HG02798 (cell line): ENCODE results near the gene AKR1C1.
"Not testable (repeated sequence)": the region's sequence is repeated elsewhere in the genome, so short reads cannot be mapped to it uniquely, and the experiment has no call there.

Source experiments
- ATAC-seq: cut with Tn5 transposase; IDR thresholded peaks from one replicate; pipeline ENCODE4 v1.9.1; 2021; ENCODE audit warnings: mild to moderate bottlenecking; ENCODE audit not compliant: unreplicated experiment, poor library complexity

AKR1C1 gene

DNA sequence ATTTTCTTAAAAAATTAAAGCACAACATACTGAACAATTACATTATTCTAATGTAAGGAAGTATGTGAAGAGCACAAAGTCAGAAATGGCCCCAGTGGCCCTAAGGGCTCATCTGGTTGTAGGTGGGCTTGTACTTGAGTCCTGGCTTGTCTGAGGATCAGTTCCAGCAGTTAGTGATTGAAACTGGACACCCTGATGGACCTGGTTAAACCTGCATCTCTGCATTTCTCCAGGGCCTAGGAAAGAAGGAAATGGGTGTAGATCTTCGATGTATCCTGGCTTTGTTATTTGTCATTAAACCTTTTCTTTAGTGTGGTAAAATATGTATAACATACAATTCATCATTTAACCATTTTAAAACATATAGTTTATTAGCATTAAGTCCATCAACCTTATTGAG is 50.2 kb downstream of the AKR1C1 start:
- ATAC-seq = no peak

DNA sequence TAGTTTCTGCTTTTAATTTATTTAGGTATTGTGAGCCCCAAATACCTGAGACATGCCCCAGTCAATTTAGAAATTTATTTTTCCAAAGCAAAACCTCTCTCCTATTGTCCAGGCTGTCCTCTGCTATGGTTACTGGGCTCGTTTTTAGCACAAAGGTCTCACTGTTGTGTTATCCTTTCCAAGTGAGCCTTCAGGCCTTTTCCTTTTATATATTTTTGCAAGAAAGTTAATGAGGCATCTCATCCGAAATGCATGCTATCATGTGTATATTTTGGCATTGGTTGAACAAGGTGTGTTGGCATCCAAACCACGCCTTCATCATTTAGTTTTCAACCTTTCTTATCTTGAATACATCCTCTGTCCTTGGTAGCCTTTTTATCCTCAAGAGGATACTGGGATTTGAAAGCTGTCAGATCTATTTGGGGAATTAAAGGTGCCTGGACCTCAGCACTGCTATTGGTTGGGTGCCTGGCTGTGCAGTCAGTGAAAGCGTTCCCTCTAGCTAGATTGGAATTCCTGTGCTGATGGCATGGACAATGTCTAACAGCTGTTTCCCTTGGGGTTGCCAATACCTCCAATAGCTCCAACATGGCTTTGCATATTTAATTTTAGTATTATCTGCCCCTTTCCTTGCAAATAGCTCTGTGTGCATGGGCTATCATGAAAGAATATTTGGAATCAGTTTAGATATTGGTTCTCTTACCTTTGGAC is 51.1 kb downstream of the AKR1C1 start:
- not testable (repeated sequence) for ATAC-seq

DNA sequence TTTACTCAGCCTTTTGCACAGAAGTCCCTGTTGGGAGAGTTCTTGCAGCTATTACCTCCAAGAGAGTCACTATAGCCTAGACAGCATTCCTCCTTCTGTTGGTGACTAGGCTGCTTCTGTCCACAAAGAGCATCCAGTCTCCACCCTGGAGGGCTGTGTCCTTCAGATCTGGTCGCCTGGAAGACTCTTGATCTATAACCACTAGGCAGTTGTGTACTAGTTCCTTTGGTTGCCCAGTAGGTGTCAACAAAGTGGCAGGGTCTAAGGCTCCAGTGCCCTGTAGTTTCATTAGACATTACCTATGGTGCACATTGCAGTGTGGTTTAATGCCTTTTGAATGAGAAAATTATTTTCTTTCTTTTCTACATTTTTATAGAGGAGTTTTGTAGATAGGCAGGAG is 51.7 kb downstream of the AKR1C1 start:
- ATAC-seq = no peak

DNA sequence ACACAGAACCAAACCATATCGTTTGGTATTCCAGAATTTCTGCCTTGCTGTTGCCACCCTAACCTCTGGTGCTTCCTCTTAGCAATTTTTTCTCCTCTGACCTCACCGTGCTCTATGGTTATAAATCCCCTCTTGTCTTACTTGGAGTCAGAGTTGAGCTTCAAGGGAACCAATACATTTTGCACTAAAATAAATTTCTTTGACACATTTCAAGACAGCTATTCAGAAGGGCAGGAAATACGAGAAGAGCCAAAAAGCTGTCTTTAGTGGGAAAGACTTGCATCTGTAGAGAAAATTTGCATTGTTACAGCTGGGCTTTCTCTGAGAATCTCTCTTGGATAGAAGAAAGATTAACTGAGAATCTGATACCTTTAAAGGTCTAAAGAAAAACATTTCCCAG is 54.9 kb downstream of the AKR1C1 start:
- no peak for ATAC-seq

DNA sequence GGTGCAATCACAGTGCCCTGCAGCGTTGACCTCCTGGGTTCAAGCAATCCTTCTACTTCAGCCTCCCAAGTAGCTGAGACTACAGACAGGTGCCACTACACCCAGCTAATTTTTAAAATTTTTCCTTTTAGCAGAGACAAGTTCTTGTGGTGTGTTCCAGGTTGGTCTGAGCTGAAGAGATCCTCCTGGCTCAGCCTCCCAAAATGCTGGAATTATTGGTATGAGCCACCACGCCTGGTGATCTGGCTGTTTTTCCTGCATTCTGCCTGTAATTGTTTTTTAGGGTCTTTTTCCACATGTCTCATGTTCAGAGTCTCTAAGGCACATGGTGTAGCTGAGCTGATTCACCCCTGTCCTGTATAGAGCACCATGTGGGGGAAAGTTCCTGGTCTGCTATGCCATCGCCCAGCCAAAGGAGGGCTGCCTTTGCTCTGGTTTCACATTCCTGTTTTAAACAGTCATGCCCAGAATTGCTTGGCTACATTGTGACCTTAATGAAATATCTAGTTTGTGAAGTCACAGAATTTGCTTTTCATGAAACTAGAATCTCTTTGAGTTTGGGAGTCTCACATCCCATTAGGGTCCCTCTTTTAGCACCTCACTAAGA is 55.6 kb downstream of the AKR1C1 start:
- ATAC-seq = not testable (repeated sequence)

DNA sequence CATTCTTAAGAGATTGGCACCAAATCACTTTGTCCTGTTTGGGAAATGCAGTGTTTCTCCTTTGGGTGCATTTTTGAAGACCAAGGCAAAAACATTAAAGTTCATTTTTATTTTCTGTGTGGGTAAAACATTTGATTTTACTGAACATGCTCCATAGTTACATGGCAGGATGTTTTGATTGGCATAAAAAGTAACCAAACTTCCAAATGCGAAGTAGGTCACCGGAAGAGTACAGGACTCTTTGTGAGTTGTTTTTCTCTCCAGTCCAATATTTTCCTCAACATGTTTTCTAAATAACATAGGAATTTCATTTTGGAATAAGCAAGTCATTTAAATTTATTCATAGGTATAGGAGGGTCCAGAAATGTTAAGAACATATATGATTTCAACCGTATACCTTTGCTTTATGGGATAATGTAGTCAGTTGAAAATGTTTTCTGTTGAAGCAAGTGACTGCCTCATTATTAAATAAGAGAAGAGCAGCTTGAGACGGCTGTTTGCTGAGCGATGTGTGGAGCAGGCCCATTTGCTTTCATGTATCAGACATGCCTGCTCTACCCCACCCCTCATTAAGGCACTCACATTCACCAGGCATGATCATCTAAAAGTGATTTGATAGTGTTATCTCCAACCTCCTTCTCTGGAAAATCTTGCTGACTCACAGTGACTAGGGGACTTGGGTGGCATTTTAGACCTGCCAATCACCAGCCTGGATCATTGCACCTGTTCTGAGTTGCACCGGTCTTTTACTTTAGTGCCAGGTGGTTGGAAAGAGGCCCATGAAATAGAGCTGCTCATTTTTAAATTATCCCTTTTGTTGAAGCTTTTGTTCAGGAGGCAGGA is 56.8 kb downstream of the AKR1C1 start:
- not testable (repeated sequence) for ATAC-seq

DNA sequence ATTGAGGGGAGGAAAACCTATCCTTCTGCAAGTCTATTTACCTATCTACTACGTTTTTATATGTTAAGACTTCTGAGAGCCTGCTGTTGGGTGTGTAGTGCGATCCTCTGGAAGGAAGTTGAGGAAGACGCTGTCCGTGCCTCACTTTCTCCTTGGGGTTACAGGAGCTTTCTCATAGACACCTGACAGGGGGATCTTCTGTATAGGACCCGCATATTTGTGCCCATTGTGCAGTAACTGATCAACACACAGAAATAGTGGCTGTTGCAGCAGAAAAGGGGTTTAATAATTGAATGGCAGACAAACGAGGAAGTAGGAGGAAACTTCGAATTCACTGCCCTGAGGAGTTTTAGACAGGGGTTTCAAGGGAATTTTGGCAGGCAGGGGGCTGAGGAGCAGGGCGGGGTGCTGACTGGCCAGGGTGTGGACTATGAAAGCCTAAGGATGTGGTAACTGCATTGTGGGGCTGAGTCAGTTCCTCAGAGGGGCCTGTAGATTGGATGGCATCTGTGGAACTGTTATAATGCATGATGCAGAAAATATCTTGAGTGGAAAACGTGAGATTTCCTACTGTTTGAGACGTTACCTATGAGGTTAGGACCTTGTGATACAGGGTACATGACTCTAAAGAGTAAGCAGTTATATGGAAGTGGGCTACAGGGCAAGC is 58.5 kb downstream of the AKR1C1 start:
- ATAC-seq = not testable (repeated sequence)

DNA sequence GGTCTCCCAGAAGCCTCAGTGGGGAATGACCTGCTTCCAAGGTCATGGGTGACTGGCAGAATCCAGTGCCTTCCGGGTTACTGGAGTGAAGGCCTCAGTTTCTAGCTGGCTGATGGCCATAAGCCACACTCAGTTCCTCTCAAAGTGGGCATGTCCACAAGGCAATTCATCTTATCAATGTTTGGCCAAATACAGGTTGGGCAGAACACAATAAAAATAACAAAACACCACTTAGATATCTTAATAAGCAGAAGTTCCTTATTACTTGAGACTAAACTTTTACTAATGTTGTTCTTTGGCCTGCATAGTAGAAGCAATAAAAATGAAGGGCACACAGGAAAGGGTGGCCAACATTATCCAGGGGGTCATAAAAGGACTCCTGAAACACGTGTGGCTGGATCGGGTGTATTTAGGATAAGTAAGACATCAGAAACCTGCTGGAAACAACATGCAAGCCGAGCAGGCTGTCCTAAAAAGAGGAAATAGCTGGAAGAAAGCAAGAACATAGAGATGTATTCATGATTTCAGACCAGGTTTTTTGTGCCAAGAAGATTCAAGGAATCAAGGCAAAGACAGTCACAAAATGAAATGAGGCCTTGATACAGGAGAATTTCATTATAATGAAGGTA is 60.1 kb downstream of the AKR1C1 start:
- no peak for ATAC-seq

DNA sequence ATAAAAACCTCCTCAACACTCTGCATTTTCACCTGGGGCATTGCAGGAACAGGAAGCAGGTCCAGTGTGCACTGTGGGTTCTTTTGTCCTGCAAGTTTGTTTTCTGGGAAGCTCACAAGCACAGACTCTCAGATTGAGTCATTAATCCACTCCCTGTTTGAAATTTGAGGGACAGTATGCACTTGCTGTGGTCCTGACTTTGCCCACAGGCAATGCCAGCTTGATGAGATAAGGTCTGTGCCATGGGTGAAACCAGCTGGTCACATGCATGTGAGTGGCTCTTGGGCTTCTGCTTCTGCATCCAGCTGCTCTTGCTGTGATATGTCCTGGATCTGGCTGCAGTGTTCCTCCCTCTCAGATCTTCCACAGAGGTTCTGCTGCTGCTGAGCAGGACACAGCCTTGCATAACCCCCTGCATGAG is 62.3 kb downstream of the AKR1C1 start:
- ATAC-seq = not testable (repeated sequence)

DNA sequence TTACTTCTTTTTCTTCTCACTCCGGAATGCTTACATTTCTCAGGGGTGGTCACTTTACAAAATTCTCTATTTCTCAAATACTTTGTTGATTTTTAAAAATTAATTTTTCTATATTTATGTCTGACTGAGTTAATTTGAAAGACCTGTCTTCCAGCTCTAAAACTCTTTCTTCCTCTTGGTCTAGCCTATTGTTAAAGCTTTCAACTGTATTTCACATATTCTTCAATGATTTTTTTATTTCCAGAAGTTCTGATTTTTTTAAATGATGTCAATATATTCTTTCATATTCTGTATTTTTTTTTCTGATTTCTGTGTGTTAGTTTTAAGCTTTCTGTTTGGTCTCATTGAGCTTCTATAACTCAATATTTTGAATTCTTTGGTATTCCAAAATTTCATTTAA is 67.8 kb downstream of the AKR1C1 start:
- no peak for ATAC-seq

DNA sequence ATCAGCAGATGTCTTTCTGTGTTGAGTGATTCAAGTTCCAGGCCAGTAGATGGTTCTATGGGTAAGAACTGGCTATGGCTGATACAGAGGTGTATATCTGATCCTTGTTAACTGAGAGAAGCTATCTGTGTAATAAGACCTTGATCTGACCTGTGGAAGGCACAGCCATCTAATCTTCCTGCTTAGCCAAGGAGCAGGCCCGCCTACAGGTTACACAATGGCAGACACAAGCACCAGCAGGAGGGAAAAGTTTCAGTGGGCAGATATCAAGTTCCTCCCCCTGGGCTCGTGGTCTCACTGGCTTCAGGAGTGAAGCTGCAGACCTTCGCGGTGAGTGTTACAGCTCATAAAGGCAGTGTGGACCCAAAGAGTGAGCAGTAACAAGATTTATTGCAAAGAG is 68.4 kb downstream of the AKR1C1 start:
- ATAC-seq = not testable (repeated sequence)

DNA sequence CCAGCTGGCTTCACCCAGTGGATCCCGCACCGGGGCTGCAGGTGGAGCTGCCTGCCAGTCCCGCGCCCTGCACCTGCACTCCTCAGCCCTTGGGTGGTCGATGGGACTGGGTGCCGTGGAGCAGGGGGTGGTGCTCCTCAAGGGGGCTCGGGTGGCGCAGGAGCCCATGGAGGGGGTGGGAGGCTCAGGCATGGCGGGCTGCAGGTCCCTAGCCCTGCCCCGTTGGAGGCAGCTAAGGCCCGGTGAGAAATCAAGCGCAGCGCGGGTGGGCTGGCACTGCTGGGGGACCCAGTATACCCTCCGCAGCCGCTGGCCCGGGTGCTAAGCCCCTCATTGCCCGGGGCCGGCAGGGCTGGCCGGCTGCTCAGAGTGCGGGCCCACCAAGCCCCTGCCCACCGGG is 69.2 kb downstream of the AKR1C1 start:
- not testable (repeated sequence) for ATAC-seq
